ENCODE measurements around the gene NFE2.

GRCh38 chr12:54270345-54270744 lies 30.5 kb downstream of the NFE2 start:
- no peak for TF ChIP-seq FOXA1 (IDR thresholded peaks at IDR 0.05)
- TF ChIP-seq, protein P1, sequence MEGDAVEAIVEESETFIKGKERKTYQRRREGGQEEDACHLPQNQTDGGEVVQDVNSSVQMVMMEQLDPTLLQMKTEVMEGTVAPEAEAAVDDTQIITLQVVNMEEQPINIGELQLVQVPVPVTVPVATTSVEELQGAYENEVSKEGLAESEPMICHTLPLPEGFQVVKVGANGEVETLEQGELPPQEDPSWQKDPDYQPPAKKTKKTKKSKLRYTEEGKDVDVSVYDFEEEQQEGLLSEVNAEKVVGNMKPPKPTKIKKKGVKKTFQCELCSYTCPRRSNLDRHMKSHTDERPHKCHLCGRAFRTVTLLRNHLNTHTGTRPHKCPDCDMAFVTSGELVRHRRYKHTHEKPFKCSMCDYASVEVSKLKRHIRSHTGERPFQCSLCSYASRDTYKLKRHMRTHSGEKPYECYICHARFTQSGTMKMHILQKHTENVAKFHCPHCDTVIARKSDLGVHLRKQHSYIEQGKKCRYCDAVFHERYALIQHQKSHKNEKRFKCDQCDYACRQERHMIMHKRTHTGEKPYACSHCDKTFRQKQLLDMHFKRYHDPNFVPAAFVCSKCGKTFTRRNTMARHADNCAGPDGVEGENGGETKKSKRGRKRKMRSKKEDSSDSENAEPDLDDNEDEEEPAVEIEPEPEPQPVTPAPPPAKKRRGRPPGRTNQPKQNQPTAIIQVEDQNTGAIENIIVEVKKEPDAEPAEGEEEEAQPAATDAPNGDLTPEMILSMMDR (IDR thresholded peaks at IDR 0.05; ENCODE audit: low read depth, low read length, missing input control) = no peak
